GM13977 (cell line): ENCODE measurements around the gene CYTH2.

Source experiments
- DNase-seq: peaks from one replicate; pipeline ENCODE4 v3.0.0; 2012; ENCODE audit warnings: low spot score
- CTCF ChIP-seq: IDR thresholded peaks from 2 replicates; pipeline ENCODE4 v1.5.1; 2012; ENCODE audit warnings: mild to moderate bottlenecking, control low read depth; ENCODE audit not compliant: insufficient read depth; ENCODE audit errors: extremely low read depth, missing control alignments
- in situ Hi-C: fragments of 300-500 bp; cut with MboI; formaldehyde crosslinking; loops from one replicate; pipeline ENCODE4 v1.12.0; 2022; ENCODE audit warnings: low sequenced_read_pairs, low pct_unique_long_range_greater_than_20kb, mixed read lengths, inconsistent platforms; ENCODE audit not compliant: unreplicated experiment

Gene CYTH2

GRCh38 chr19:48441360-48442050 is 27.7 kb upstream of the CYTH2 start:
- no peak for TF ChIP-seq CTCF
- in situ Hi-C loops, result no loop called here
- no peak for DNase-seq

GRCh38 chr19:48442116-48443035 is 26.8 kb upstream of the CYTH2 start:
- in situ Hi-C loops, result no loop called here
- DNase-seq, result peak; percentile 21
- no peak for TF ChIP-seq CTCF

GRCh38 chr19:48443256-48443655 is 25.9 kb upstream of the CYTH2 start:
- DNase-seq, result peak; percentile 53
- TF ChIP-seq CTCF, result no peak
- in situ Hi-C loops, result no loop called here

- DNase-seq, result peak; percentile 56
- in situ Hi-C loops, result no loop called here
These were observed 25.4 kb upstream of the CYTH2 start for GRCh38 chr19:48443731-48444128.

GRCh38 chr19:48444129-48444935 is 24.8 kb upstream of the CYTH2 start:
- TF ChIP-seq CTCF, result no peak
- in situ Hi-C loops, result no loop called here
- peak; percentile 51 for DNase-seq

More at GRCh38 chr19:48443731-48444128, 25.4 kb upstream of the CYTH2 start:
- no peak for TF ChIP-seq CTCF

- no peak for TF ChIP-seq CTCF
- DNase-seq, result peak; percentile 36
- in situ Hi-C loops, result no loop called here
These were observed 24.3 kb upstream of the CYTH2 start for GRCh38 chr19:48444936-48445200.
